ENCODE data around the gene MC3R.
A peak's percentile ranks its signal among the peaks of the same experiment; 100 is the strongest.

The MC3R gene

GRCh38 chr20:56247954-56248782, at the start of gene MC3R:
TSS of gene MC3R (plus strand) at chr20:56248732. CDS start at chr20:56248844, 112 bp downstream.
- no peaks in the 10 kb centered on the region for H3K4me1 ChIP-seq (ENCODE audit: control insufficient read depth, insufficient read depth, low read length)
- POLR2A ChIA-PET = no interaction called here
- CTCF ChIA-PET = interaction anchor here (0.6 to 1.5 kb wide), 15 partner anchors 9 to 521 kb away, joined by 3 to 8 read pairs (median 4); partner anchors contain the start of gene FAM210B
- H3K4me3 ChIP-seq (ENCODE audit: low read depth, low read length) = no peak within 1 kb of the TSS
- no peaks in the 10 kb centered on the region for H3K36me3 ChIP-seq (ENCODE audit: control insufficient read depth in 2 of 2, insufficient read depth in 1 of 2, low read length in 2 of 2)
- no peaks in the 10 kb centered on the region for H3K9me3 ChIP-seq (ENCODE audit: control insufficient read depth, insufficient read depth, low read depth, low read length)
- TF ChIP-seq ZNF654 (tag by site-specific recombination; IDR thresholded peaks at IDR 0.05; ENCODE audit: low read depth) (peak; percentile 55), ZNF362 (tag by site-specific recombination; IDR thresholded peaks at IDR 0.05) (no peak)
- no peak within 1 kb of the TSS for H3K27ac ChIP-seq (ENCODE audit: extremely low read depth, low read depth, low read length)

DNA sequence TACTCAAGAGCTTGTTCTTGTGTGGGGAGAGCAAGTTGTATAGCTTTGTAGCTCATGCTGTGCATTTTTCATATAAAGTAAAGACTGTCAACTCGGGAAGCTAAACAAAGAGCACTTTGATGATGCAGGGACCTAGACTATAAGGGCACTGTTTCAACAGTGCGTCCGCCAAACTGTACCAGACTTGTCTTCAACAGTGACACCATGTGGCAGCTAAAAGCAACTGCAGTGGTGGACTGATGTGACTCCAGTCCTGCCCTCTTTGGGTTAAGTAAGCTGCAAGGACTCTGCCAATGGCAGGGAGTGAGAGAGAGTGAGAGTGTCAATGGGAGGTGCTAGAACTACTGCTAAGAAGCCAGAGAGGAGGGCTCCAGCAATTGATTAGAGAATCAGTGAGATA, 48.1 kb upstream of the MC3R start:
- no peaks in the 10 kb centered on the region for H3K36me3 ChIP-seq (ENCODE audit: control insufficient read depth in 2 of 2, insufficient read depth in 1 of 2, low read length in 2 of 2)
- CTCF ChIA-PET = interaction anchor here (1.8 to 1.9 kb wide), 2 partner anchors 13 to 143 kb away, joined by 5 to 6 read pairs; no protein-coding TSS in a partner anchor
- H3K27ac ChIP-seq (ENCODE audit: extremely low read depth, low read depth, low read length) = no peak overlapping the region
- TF ChIP-seq ZNF2 (tag by site-specific recombination; IDR thresholded peaks at IDR 0.05) = peak; percentile 97
- peak; percentile 48; the same call in 1 of the 2 replicates for TF ChIP-seq TRIM28 (IDR thresholded peaks at IDR 0.05; ENCODE audit: borderline replicate concordance, low read length)
- TF ChIP-seq ZNF639 (tag by site-specific recombination; IDR thresholded peaks at IDR 0.05) = no peak
- no peak for TF ChIP-seq ZNF202 (tag by site-specific recombination; IDR thresholded peaks at IDR 0.05; ENCODE audit: borderline replicate concordance)
- no peak for TF ChIP-seq ZBTB48 (tag by site-specific recombination; IDR thresholded peaks at IDR 0.05)
- peak; percentile 59 for TF ChIP-seq SETDB1 (IDR thresholded peaks at IDR 0.05; ENCODE audit: insufficient read length, low read length)
- H3K9me3 ChIP-seq (ENCODE audit: control insufficient read depth, insufficient read depth, low read depth, low read length) = no peaks in the 10 kb centered on the region
- H3K4me3 ChIP-seq (ENCODE audit: low read depth, low read length) = no peak overlapping the region
- no peaks in the 10 kb centered on the region for H3K4me1 ChIP-seq (ENCODE audit: control insufficient read depth, insufficient read depth, low read length)
- POLR2A ChIA-PET = no interaction called here

DNA sequence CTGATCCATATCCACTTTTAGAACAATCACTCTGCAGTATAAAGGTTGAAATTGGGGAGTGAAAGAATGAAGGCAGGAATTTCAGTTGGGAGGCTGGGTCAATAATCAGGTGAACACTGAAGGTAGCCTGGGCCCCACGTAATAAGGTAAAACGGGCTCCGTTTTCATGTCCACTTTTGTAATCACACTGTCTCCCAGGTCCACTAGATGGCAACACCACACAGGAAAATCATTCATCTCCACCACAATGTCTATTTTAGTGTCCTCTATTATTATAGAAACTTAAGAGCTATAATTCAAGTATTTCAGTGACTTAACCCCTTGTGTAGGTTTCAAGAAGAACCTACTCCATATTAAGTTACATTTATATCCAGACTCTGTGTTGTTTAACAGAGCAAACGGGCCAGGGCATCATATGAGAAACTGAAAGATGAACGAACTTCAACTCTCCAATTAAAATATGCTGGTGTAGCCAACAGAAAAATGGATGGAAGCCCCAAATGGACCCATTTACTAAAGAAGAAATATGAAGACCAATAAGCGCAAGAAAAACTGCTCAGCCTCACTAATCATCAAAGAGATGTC, 45.9 kb upstream of the MC3R start:
- Histone ChIP-seq H3K9me3 (ENCODE audit: control insufficient read depth, insufficient read depth, low read depth, low read length) (no peaks in the 10 kb centered on the region), H3K36me3 (ENCODE audit: control insufficient read depth in 2 of 2, insufficient read depth in 1 of 2, low read length in 2 of 2) (no peaks in the 10 kb centered on the region), H3K4me1 (ENCODE audit: control insufficient read depth, insufficient read depth, low read length) (no peaks in the 10 kb centered on the region), H3K27ac (ENCODE audit: extremely low read depth, low read depth, low read length) (no peak overlapping the region), H3K4me3 (ENCODE audit: low read depth, low read length) (no peak overlapping the region)
- POLR2A ChIA-PET = no interaction called here
- CTCF ChIA-PET = interaction anchor here (0.7 to 1.3 kb wide), 5 partner anchors 12 to 156 kb away, joined by 3 to 6 read pairs (median 3); no protein-coding TSS in a partner anchor
- TF ChIP-seq ZNF23 (tag by site-specific recombination; IDR thresholded peaks at IDR 0.05; ENCODE audit: borderline replicate concordance) = no peak
- TF ChIP-seq ZNF292 (tag by site-specific recombination; IDR thresholded peaks at IDR 0.05; ENCODE audit: borderline replicate concordance, low read depth) = no peak
- TF ChIP-seq CTCF (tag by site-specific recombination; IDR thresholded peaks at IDR 0.05) = 0 out of 2 replicates have a peak, but pooled peaks have one; percentile 14
- no peak for TF ChIP-seq ZNF624 (tag by site-specific recombination; IDR thresholded peaks at IDR 0.05)
- TF ChIP-seq ZNF510 (tag by site-specific recombination; IDR thresholded peaks at IDR 0.05; ENCODE audit: insufficient replicate concordance) = no peak
